Measurements from ENCODE around the gene PFAS.

PFAS gene

DNA sequence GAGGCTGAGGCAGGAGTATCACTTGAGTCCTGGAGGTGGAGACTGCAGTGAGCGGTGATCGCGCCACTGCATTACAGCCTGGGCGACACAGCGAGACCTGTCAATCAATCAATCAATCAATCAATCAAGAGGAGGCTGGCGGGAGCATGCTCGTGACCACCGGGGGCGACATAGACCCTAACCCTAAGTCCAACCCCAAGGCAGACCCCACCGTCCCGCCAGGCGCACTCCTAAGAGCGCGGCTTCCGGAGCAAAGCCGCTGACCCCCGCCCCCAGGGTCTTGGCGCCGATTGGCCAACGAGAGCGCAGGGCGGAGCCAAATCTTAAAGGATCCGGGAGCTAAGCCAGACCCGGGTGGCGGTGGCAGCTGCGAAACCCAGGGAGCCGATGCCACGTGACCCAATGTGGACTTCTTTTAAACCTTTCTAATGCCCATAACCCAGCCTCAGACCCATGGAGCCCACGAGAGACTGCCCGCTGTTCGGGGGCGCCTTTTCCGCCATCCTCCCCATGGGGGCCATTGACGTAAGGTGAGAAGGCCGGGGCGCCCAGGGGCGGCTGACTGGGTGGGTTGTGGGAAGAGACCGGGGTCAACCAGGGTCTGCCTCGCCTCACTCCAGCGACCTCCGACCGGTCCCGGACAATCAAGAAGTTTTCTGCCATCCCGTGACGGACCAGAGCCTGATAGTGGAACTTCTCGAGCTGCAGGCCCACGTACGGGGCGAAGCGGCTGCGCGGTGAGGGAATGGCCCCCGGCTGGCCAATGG is 39.4 kb downstream of the PFAS start, which contains the start of gene RANGRF:
Gene RANGRF (plus strand): TSS at position 335 of the 767 bp plus-strand sequence. CDS start 119 bp downstream, at position 454.
- peak within 1 kb of the TSS; percentile 84 for H3K27ac ChIP-seq
- POLR2A ChIA-PET (ENCODE audit: low non-redundant PET) = interaction anchor here (0.8 to 1.1 kb wide), 2 partner anchors 36 to 40 kb away, joined by 3 to 8 read pairs; partner anchors contain the start of gene PFAS
- CTCF ChIA-PET = interaction anchor here (0.7 kb wide), 1 partner anchor 27 kb away, joined by 3 read pairs; no protein-coding TSS in a partner anchor

GRCh38 chr17:8289103-8289397 is 40.0 kb downstream of the PFAS start:
- DNase-seq (ENCODE audit: low spot score) = no peak
- ChIA-PET CTCF (interaction anchor here (0.7 kb wide), 1 partner anchor 27 kb away, joined by 3 read pairs; no protein-coding TSS in a partner anchor), POLR2A (ENCODE audit: low non-redundant PET) (interaction anchor here (0.8 to 1.1 kb wide), 2 partner anchors 36 to 40 kb away, joined by 3 to 8 read pairs; partner anchors contain the start of gene PFAS)
- TF ChIP-seq, protein P1, sequence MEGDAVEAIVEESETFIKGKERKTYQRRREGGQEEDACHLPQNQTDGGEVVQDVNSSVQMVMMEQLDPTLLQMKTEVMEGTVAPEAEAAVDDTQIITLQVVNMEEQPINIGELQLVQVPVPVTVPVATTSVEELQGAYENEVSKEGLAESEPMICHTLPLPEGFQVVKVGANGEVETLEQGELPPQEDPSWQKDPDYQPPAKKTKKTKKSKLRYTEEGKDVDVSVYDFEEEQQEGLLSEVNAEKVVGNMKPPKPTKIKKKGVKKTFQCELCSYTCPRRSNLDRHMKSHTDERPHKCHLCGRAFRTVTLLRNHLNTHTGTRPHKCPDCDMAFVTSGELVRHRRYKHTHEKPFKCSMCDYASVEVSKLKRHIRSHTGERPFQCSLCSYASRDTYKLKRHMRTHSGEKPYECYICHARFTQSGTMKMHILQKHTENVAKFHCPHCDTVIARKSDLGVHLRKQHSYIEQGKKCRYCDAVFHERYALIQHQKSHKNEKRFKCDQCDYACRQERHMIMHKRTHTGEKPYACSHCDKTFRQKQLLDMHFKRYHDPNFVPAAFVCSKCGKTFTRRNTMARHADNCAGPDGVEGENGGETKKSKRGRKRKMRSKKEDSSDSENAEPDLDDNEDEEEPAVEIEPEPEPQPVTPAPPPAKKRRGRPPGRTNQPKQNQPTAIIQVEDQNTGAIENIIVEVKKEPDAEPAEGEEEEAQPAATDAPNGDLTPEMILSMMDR (conservative IDR thresholded peaks at IDR 0.05; ENCODE audit: low read depth) = no peak
- peak overlapping the region; percentile 84 for H3K27ac ChIP-seq

More for the DNA sequence above, 39.4 kb downstream of the PFAS start, which contains the start of gene RANGRF:
- TF ChIP-seq, protein P1 (conservative IDR thresholded peaks at IDR 0.05; ENCODE audit: low read depth) = no peak
- DNase-seq (ENCODE audit: low spot score) = peak; percentile 95

DNA sequence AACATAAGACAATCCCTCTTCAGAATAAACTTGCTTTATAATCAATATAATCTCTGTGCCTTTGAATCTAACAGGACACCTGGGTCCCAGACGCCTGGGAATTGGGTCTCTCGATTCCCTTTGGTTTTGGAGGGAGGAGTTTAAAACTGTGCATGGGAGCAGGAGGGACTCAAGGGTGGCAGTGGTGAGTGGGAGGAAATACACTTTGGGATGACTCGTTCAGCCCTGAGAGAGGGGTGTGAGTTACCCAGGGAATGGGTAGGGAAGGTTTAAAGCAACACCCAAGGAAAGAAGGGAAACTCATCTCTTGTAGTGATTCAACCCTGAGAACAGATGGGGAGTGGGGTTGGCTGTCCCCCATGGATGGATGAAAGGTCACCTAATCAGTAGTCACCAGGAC is 41.0 kb downstream of the PFAS start:
- H3K27ac ChIP-seq = peak overlapping the region; percentile 84
- TF ChIP-seq, protein P1 (conservative IDR thresholded peaks at IDR 0.05; ENCODE audit: low read depth) = no peak
- CTCF ChIA-PET = no interaction called here
- POLR2A ChIA-PET (ENCODE audit: low non-redundant PET) = no interaction called here
- DNase-seq (ENCODE audit: low spot score) = no peak

DNA sequence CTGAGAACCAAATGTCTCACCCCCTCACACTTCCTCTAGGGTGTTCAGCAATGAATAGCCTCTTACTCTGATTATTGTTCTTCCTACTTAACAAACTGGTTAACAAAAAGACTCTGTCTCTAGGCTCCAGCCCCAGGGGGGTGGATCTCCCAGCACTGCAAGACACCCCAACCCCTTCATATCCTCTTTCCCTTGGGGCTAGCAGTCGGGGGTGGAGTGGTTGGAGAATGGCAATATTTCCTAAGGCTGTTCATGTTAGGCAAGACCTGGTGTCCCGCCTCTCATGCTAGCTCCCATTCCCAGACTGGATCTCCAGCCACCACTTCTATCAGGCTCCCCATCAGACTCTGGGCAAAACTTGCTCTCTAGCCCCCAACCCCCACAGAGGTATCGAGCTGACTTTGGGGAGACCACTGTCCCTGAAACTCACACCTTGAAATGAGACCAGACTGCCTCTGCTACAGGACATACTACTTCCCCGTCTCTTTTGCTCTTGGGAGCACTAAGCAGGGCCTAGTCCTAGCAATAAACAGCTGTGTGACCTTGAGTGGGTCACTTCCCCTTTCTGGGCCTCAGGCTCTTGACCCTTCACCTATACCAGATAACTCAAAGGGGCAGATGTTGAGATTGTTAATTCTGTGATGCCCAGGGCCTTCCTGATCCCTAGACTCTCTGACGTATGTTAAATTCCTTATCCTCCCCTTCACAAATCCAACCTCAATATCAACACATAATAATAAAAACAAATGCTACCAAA is 43.7 kb downstream of the PFAS start:
- TF ChIP-seq, protein P1 (conservative IDR thresholded peaks at IDR 0.05; ENCODE audit: low read depth) = no peak
- ChIA-PET POLR2A (ENCODE audit: low non-redundant PET) (interaction anchor here (0.7 kb wide), 1 partner anchor 71 kb away, joined by 4 read pairs; no protein-coding TSS in a partner anchor), CTCF (interaction anchor here (0.7 kb wide), 1 partner anchor 238 kb away, joined by 4 read pairs; no protein-coding TSS in a partner anchor)
- H3K27ac ChIP-seq = peak overlapping the region; percentile 57
- DNase-seq (ENCODE audit: low spot score) = no peak

DNA sequence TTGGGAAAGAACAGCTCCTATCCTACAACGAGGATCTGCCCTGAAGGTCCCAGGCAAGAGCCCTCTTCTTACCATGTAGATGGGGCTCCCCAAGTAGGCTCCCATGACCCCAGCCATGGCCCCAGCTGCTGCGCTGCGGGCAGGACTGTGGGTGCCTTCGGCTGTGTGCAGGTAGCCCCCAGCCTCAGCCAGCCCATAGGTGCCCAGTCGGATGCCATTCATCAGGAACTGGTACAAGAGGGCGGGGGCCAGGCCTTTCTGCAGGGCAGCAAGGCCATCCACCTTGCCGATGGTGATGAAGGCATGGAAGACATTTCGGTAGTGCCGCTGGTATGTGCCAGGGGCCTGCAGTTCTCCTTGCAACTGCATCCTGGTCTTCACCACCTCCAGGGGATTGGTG is 45.3 kb downstream of the PFAS start:
- peak overlapping the region; percentile 96 for H3K27ac ChIP-seq
- ChIA-PET CTCF (interaction anchor here (0.7 kb wide), 1 partner anchor 26 kb away, joined by 3 read pairs; no protein-coding TSS in a partner anchor), POLR2A (ENCODE audit: low non-redundant PET) (no interaction called here)
- DNase-seq (ENCODE audit: low spot score) = no peak
- TF ChIP-seq, protein P1 (conservative IDR thresholded peaks at IDR 0.05; ENCODE audit: low read depth) = no peak

GRCh38 chr17:8294814-8295316 is 45.8 kb downstream of the PFAS start:
- DNase-seq (ENCODE audit: low spot score) = no peak
- POLR2A ChIA-PET (ENCODE audit: low non-redundant PET) = interaction anchor here (0.6 to 1.2 kb wide), 7 partner anchors 11 to 198 kb away, joined by 3 to 9 read pairs (median 4); partner anchors contain the start of genes CTC1 and PFAS
- H3K27ac ChIP-seq = peak overlapping the region; percentile 96
- TF ChIP-seq, protein P1 (conservative IDR thresholded peaks at IDR 0.05; ENCODE audit: low read depth) = no peak
- CTCF ChIA-PET = interaction anchor here (0.6 to 0.7 kb wide), 4 partner anchors 22 to 125 kb away, joined by 3 read pairs; partner anchors contain the start of gene CTC1
